Inferior parietal cortex (tissue), 1 donor: ENCODE data around the gene SCN9A.

Experiments used
- DNase-seq: peaks from one replicate; pipeline ENCODE4 v3.0.0-alpha.2; 2016; ENCODE audit errors: extremely low spot score

SCN9A gene

DNA sequence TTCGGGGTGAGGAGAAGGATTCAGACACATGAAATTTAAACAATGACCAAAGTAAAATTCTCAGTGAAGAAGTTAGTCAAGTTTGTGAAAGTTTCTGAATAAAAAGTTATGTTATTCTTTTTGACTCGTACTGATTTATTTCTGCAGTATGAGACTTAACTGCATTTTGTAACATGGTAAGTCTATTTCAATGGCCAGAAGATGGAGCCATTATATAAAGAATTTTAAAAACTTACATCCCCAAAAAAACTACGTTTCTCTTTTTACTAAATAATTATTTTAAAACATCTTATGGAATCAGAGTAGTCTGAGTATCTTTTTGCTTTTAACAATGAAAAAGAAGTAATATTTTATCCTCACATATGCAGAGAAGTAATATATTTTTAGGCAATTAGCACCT is 196.5 kb downstream of the SCN9A start:
- no peak for DNase-seq

DNA sequence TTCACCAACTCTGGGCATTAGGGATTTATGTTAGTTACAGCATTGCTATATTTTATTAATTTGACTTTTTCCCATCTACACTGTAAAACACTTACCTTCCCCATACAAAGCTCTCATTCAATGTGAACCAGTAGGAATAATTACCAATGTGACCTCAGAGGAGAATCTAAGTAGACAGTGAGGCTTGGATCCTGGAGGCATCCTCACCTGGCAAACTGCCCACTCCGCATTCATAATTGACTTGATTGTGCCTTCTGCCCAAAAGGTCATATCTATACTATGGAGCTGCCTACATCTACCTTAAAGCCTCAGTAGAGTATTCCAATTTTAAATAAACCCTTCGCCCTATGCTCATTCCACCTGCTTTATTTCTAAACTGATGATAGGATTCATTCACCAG is 202.5 kb downstream of the SCN9A start:
- DNase-seq: no peak

DNA sequence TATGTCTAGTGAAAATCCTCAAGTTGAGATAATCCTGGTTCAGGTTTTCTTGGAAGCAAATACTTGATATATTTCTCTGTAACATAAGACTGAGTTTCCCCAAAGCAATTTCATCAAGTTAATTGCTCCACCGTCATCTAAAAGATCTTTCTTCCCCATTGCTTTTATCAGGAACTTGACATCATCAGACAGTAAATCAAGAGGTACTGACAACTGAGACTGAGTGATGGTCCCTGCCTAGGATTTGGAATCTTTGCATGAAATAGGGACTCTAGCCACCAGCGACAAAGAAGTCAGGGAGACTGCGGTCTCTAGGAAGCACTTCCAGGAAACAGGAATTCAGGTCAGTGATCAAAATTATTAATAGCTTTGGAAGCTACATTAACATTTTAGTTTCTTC is 204.5 kb downstream of the SCN9A start:
- no peak for DNase-seq

DNA sequence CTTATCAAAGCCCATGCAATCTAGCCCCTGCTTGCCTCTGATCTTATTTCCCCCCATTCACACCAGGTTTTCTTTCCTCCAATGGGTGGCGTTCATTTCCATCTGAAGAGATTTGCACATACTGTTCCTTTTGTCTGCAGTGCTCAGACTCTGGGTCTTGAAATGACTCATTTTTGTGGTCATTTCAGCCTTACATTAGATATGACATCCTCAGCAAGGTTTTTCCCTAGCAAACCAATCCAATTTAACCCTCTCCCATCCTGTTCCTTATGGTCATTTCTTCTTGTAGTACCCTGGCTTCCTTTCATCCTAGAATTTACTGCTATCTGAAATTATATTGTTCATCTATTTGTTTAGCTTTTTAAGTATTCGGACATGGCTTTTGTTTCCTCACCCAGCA is 205.4 kb downstream of the SCN9A start:
- no peak for DNase-seq

DNA sequence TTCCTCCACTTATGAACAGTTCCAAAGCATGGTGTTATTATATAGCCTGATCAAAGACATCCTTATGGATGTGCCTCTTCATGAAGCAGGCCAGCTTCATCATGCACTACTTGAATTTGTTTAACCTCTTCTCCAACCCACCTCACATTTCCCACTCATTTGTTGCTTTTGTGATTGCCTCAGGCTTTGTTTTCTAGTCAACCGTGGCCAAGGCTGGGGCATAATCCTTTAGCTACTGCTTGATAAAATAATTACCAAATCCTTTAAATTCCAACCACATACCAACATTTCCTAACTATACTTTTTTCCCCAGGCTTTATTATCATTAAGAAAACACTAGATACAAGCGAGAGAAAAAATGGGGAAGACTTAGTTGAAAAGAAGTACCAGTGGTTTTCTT is 208.3 kb downstream of the SCN9A start:
- no peak for DNase-seq

DNA sequence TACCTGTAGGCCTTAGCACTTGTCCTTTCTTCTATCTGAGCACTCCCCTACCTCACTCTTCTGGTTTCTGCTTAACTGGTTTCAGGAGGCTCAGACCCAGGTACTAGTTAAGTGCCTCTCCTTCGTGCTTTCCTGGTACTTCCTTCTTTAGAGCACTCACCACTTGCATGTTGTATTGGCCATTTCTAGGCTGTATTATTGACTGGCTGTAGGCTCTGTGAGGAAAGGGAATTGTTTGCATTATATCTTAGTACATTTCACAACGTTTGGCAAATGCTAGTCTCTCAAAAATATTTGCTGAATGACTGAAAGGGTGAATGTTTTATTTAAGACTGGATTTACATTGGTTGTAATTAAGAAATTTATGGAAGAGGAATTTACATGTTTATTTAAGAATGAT is 212.0 kb downstream of the SCN9A start:
- DNase-seq: no peak

DNA sequence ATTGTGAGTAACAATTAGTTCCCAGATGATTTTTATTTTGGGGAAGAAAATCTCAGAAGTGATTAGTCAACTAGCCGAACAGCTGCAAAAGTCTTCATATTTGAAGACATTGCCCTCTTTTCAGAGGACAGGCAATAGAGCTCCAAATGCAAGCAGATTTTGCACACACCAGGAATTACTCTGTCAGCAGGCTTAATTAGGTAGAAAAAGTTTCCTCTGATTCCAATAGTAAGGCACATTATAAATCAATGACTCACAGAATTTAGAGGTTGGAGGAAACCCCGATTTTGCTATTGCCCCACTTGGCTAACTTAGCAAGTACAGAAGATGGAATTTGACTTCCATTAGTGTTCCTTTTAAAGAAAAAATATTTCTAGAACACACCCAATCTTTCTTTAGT is 217.2 kb downstream of the SCN9A start:
- no peak for DNase-seq

DNA sequence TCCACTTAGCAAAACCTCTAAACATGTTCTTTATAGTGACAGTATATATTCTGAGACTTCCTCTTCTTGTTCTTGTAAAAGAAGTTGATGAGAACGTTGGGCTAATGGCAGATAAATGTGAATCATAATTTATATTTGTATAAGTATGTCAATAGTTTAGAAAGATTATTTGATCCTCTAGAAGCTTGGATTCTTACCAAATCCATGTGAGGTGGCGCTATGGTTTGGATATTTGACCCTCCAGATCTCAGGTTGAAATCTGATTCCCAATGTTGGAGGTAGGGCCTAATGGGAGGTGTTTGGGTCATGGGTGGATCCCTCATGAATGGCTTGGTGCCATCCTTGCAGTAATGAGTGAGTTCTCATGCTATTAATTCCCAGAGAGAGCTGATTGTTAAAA is 218.2 kb downstream of the SCN9A start:
- DNase-seq: no peak

DNA sequence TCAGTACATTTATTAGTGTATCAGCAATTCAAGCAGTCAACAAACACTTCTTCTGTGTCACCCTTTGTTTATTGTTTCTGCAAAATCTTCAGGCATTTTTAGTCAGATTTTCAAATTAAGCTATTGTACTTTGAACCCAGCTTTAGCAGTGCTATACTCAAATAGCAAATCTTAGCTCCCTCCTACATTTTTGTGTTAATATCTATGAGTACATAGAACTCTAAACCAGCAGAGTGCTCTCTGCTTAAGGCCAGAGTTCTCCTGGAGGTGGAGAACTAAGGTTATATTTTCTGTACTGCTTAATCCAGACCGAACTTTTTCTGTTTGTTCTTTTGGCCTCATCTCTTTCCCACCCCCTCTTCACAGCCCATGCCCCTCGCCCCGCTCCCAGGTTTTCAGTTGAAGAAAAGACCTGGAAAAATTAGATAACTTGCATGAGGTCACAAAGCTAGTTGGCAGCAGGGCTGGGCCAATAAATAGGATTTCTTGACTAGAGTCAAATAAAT is 218.7 kb downstream of the SCN9A start:
- DNase-seq: no peak

DNA sequence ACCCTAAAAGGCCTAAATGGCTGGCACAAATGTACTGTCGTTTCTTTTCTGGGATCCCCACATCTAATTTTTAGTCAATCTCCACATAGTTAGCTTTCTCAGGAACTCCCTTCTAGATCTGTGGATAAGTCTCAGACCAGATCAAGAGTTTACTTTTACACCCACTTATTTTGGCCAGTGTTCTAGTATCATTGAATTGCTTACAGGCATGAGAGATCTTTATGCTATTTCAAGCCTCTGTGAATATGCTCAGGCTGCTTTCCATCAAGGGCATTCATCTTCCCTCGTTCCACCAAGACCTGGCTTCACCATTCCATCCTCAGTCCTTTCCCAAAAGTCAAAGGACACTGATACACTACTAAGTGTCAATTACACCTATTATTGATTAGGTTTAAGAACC is 220.2 kb downstream of the SCN9A start:
- DNase-seq: no peak

DNA sequence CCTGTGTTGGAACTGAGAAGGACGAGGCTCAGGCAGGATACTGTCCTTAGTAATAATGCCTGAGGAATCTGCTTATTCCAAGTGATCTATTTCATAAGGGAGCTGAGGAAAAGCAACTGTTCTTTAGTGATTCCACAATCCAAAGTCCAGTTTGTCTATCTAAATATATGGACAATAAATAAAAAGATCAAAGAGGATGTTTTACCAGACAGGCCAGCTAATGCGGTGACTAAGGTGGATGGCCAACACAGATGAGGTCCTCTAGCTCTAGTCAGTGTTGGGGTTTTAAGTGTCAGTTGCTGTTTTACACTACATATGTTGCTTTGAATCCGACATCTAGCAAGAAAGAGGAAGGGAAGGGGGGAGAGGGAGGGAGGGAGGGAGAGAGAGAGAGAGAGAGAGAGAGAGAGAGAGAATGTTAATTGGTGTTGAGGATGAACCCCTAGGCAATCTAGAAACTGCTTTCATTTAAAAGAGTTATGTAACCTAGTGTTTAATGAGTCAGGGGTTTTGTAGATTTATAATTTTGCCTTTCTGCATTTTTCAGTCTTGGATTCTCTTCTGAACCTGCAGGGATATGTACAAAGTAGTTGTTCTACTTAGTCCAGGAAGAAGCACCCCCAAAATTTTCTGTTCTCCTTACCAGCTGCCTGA is 220.9 kb downstream of the SCN9A start:
- DNase-seq: no peak

DNA sequence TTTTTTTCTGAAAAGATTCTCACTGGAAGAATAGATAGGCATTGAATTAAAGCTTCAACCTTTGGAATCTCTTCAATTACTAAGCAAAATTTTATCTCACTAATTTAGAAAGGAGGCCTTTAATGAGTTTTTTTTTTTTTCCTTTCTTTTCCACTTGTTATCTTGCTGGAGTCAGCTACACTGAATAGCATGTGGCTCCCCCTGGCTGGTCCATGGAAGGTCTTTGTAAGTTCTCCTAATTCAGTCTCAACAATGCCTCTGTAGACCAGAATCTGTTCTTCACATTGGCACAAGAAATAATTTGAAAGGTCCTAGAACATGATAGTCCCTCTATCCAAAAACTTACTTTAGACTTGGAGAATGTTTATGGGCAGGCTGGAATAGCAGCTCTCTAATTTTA is 223.7 kb downstream of the SCN9A start:
- DNase-seq: no peak

DNA sequence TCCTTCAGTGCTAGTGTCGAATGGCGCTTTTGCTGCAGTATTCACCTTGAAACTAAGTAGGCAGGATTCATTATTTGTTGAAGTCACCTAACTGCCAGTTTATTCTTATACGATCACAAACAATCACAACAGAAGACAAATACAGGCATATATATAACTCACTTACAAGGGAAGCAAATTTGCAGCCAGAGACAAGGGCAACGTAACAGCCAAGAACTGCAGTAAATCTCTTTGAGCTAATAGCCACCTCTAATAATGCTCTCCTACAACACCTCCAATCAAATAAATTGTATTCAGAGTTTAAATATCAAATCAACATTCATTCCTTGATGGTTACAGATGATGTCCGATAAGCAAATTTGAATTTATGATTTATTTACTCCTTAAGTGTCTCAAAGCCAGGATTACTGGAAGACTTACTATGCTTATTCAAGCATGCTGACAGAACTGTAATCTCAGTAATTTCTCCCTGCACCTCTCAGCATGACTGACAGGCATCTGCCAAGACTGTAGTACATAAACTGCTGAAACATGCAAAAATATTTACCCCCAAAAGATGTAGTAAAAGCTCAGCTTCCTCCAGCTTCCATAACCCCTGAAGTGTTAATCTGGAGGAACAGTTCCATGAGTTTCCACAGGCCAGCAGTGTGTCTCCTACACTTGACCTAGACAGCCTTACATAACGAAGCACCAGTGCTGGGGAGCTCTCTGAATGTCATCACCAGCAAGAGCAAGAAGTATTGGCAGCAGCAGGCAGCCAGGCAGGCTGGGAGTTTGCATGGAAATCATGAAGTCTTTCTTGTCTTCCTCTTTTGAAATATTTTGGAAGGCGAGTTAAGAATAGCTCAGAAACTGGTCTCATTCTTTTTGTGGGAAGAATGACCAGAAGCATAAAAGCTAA is 227.0 kb downstream of the SCN9A start:
- no peak for DNase-seq

DNA sequence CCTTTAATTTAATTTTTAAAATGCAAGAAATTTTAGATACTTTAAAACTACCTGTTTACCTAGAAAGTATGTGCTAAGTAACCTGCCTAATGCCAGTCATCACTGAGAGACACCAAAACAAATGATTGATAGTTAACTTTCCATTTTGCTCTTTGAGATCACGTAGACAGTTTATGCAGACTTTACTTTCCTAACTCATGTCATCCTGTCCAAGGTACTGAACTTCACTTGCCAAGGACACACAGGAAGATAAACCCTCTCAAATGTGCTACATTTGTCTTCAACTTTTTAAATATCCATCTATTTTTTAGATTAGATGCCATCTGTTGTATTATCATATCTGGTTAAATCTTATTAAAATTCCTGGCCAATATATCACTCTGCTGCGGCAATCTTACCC is 227.9 kb downstream of the SCN9A start:
- no peak for DNase-seq
